ENCODE data around the gene PTPRN2.

PTPRN2 gene

GRCh38 chr7:157822688-157823031, 765.0 kb downstream of the PTPRN2 start:
- no peak for DNase-seq (ENCODE audit: low spot score)
- in situ Hi-C loops (cut with MboI; ENCODE audit: low sequenced_read_pairs, unreplicated experiment), result no loop called here
- no peak for TF ChIP-seq CTCF (IDR thresholded peaks at IDR 0.05; ENCODE audit: borderline replicate concordance, control extremely low read depth, extremely low read depth, insufficient read depth, missing control alignments)

GRCh38 chr7:157821959-157822687, 765.5 kb downstream of the PTPRN2 start:
- TF ChIP-seq CTCF (IDR thresholded peaks at IDR 0.05; ENCODE audit: borderline replicate concordance, control extremely low read depth, extremely low read depth, insufficient read depth, missing control alignments), result no peak
- no peak for DNase-seq (ENCODE audit: low spot score)
- in situ Hi-C loops (cut with MboI; ENCODE audit: low sequenced_read_pairs, unreplicated experiment), result no loop called here

- no peak for TF ChIP-seq CTCF (IDR thresholded peaks at IDR 0.05; ENCODE audit: borderline replicate concordance, control extremely low read depth, extremely low read depth, insufficient read depth, missing control alignments)
- in situ Hi-C loops (cut with MboI; ENCODE audit: low sequenced_read_pairs, unreplicated experiment), result no loop called here
Measured at GRCh38 chr7:157820796-157821195, 766.8 kb downstream of the PTPRN2 start.

GRCh38 chr7:157819455-157819807, 768.2 kb downstream of the PTPRN2 start:
- in situ Hi-C loops (cut with MboI; ENCODE audit: low sequenced_read_pairs, unreplicated experiment), result no loop called here
- DNase-seq (ENCODE audit: low spot score), result no peak
- TF ChIP-seq CTCF (IDR thresholded peaks at IDR 0.05; ENCODE audit: borderline replicate concordance, control extremely low read depth, extremely low read depth, insufficient read depth, missing control alignments), result no peak

More at GRCh38 chr7:157820796-157821195, 766.8 kb downstream of the PTPRN2 start:
- no peak for DNase-seq (ENCODE audit: low spot score)

GRCh38 chr7:157818701-157819454, 768.7 kb downstream of the PTPRN2 start:
- in situ Hi-C loops (cut with MboI; ENCODE audit: low sequenced_read_pairs, unreplicated experiment), result no loop called here
- no peak for TF ChIP-seq CTCF (IDR thresholded peaks at IDR 0.05; ENCODE audit: borderline replicate concordance, control extremely low read depth, extremely low read depth, insufficient read depth, missing control alignments)
- no peak for DNase-seq (ENCODE audit: low spot score)

- TF ChIP-seq CTCF (IDR thresholded peaks at IDR 0.05; ENCODE audit: borderline replicate concordance, control extremely low read depth, extremely low read depth, insufficient read depth, missing control alignments), result no peak
- in situ Hi-C loops (cut with MboI; ENCODE audit: low sequenced_read_pairs, unreplicated experiment), result no loop called here
- DNase-seq (ENCODE audit: low spot score), result no peak
Measured at GRCh38 chr7:157817944-157818700, 769.5 kb downstream of the PTPRN2 start.
